Ammon's horn (tissue), 1 donor: Measurements from ENCODE around the gene LAGE3.
"Not testable (repeated sequence)": the region's sequence is repeated elsewhere in the genome, so short reads cannot be mapped to it uniquely, and the experiment has no call there.

ENCODE experiments used
- DNase-seq: peaks from one replicate; pipeline ENCODE4 v3.0.0-alpha.2; 2016; ENCODE audit warnings: low spot score

The LAGE3 gene

GRCh38 chrX:154502098-154502497 lies 23.0 kb upstream of the LAGE3 start:
- no peak for DNase-seq

- DNase-seq: not testable (repeated sequence)
These were observed 22.3 kb upstream of the LAGE3 start for GRCh38 chrX:154501423-154501822.

GRCh38 chrX:154496591-154497137 lies 17.6 kb upstream of the LAGE3 start:
- not testable (repeated sequence) for DNase-seq

- DNase-seq: no peak
These were observed 16.4 kb upstream of the LAGE3 start for GRCh38 chrX:154495472-154495922.

GRCh38 chrX:154494715-154495114 lies 15.6 kb upstream of the LAGE3 start:
- DNase-seq: no peak

- peak; percentile 96 for DNase-seq
These were observed 11.5 kb upstream of the LAGE3 start, which contains the start of gene SLC10A3 for GRCh38 chrX:154490414-154491083. SLC10A3 (minus strand) TSS chrX:154490629; CDS start chrX:154488940, 1,689 bp downstream.

- no peak for DNase-seq
These were observed 10.9 kb upstream of the LAGE3 start for GRCh38 chrX:154490021-154490413.

GRCh38 chrX:154489182-154489581 lies 10.1 kb upstream of the LAGE3 start:
- no peak for DNase-seq

- no peak for DNase-seq
These were observed 9.4 kb upstream of the LAGE3 start for GRCh38 chrX:154488336-154489075.

- DNase-seq: no peak
These were observed 8.6 kb upstream of the LAGE3 start for GRCh38 chrX:154487518-154488290.

GRCh38 chrX:154486396-154487207 lies 7.5 kb upstream of the LAGE3 start, which contains the start of gene UBL4A:
UBL4A (minus strand) TSS chrX:154486615; CDS start chrX:154486584, 31 bp downstream.
- DNase-seq: peak; percentile 43

- no peak for DNase-seq
These were observed 6.9 kb upstream of the LAGE3 start for GRCh38 chrX:154486052-154486395.

- no peak for DNase-seq
These were observed 6.3 kb upstream of the LAGE3 start for GRCh38 chrX:154485150-154486051.

- DNase-seq: no peak
These were observed 5.4 kb upstream of the LAGE3 start for GRCh38 chrX:154484255-154485149.

GRCh38 chrX:154483325-154483724 lies 4.2 kb upstream of the LAGE3 start:
- DNase-seq: no peak

- DNase-seq: no peak
These were observed 3.7 kb upstream of the LAGE3 start for GRCh38 chrX:154482786-154483185.

- DNase-seq: no peak
These were observed 3.0 kb upstream of the LAGE3 start for GRCh38 chrX:154481911-154482601.

GRCh38 chrX:154481195-154481594 lies 2.1 kb upstream of the LAGE3 start:
- DNase-seq: no peak
